ENCODE measurements around the gene RPL18. TPM values are rescaled to one million over a fixed set of nuclear protein-coding genes. Genes with fewer than 3 reads are reported as not detected.

Gene RPL18
- polyA plus RNA-seq, 4 donors = 2,041 to 3,184 (median 2,596) TPM

GRCh38 chr19:48616041-48616436 lies 2.9 kb downstream of the RPL18 start:
- Histone ChIP-seq H3K9me3 (ENCODE audit: control insufficient read depth in 2 of 2, insufficient read depth in 1 of 2, low read depth in 1 of 2, low read length in 1 of 2) (no peaks in the 10 kb centered on the region), H3K36me3 (ENCODE audit: control insufficient read depth in 3 of 3, insufficient read depth in 2 of 3, low read depth in 1 of 3, low read length in 3 of 3) (peaks cover 2 to 60% (median 16%) of the 10 kb centered on the region in 3 donors), H3K27ac (ENCODE audit: low read depth in 1 of 3, low read length in 2 of 3) (peak overlapping the region; percentile 90 to 97 (median 95)), H3K27me3 (ENCODE audit: control insufficient read depth in 3 of 3, insufficient read depth in 3 of 3, low read length in 3 of 3) (no peaks in the 10 kb centered on the region), H3K4me1 (ENCODE audit: control insufficient read depth in 3 of 3, insufficient read depth in 2 of 3, low read depth in 1 of 3, low read length in 2 of 3) (peaks cover 0 to 47% (median 5%) of the 10 kb centered on the region in 3 donors), H3K4me3 (ENCODE audit: low read depth in 1 of 3, low read length in 3 of 3) (no peak overlapping the region)
- 55 to 80% (median 59%) methylated on average over 16 of the region's 16 CpGs for WGBS, 3 donors
- DNase-seq (no peak), FAIRE-seq (no peak)

- no peaks in the 10 kb centered on the region for H3K9me3 ChIP-seq (ENCODE audit: control insufficient read depth in 2 of 2, insufficient read depth in 1 of 2, low read depth in 1 of 2, low read length in 1 of 2)
- no peaks in the 10 kb centered on the region for H3K27me3 ChIP-seq (ENCODE audit: control insufficient read depth in 3 of 3, insufficient read depth in 3 of 3, low read length in 3 of 3)
- H3K27ac ChIP-seq (ENCODE audit: low read depth in 1 of 3, low read length in 2 of 3) = peak overlapping the region; percentile 90 to 97 (median 95)
- DNase-seq (no peak), FAIRE-seq (no peak)
- peaks cover 0 to 47% (median 5%) of the 10 kb centered on the region in 3 donors for H3K4me1 ChIP-seq (ENCODE audit: control insufficient read depth in 3 of 3, insufficient read depth in 2 of 3, low read depth in 1 of 3, low read length in 2 of 3)
- H3K36me3 ChIP-seq (ENCODE audit: control insufficient read depth in 3 of 3, insufficient read depth in 2 of 3, low read depth in 1 of 3, low read length in 3 of 3) = peaks cover 2 to 64% (median 16%) of the 10 kb centered on the region in 3 donors
- peak overlapping the region in 1 of 3 donors; percentile 65 for H3K4me3 ChIP-seq (ENCODE audit: low read depth in 1 of 3, low read length in 3 of 3)
- WGBS, 3 donors = 38 to 62% (median 57%) methylated on average over 19 of the region's 19 CpGs
Observed at GRCh38 chr19:48615231-48616040, 3.5 kb downstream of the RPL18 start.

GRCh38 chr19:48614436-48615230 lies 4.3 kb downstream of the RPL18 start, which contains the start of gene FAM83E:
FAM83E (minus strand) TSS chr19:48615076; CDS start chr19:48613372, 1,704 bp downstream.
- FAIRE-seq (no peak), DNase-seq (peak; percentile 98 to 99)
- Histone ChIP-seq H3K27ac (ENCODE audit: low read depth in 1 of 3, low read length in 2 of 3) (peak within 1 kb of the TSS; percentile 95 to 97 (median 96)), H3K36me3 (ENCODE audit: control insufficient read depth in 3 of 3, insufficient read depth in 2 of 3, low read depth in 1 of 3, low read length in 3 of 3) (peaks cover 2 to 70% (median 16%) of the 10 kb centered on the region in 3 donors), H3K9me3 (ENCODE audit: control insufficient read depth in 2 of 2, insufficient read depth in 1 of 2, low read depth in 1 of 2, low read length in 1 of 2) (no peaks in the 10 kb centered on the region), H3K4me3 (ENCODE audit: low read depth in 1 of 3, low read length in 3 of 3) (peak within 1 kb of the TSS; percentile 17 to 68 (median 65)), H3K27me3 (ENCODE audit: control insufficient read depth in 3 of 3, insufficient read depth in 3 of 3, low read length in 3 of 3) (no peaks in the 10 kb centered on the region), H3K4me1 (ENCODE audit: control insufficient read depth in 3 of 3, insufficient read depth in 2 of 3, low read depth in 1 of 3, low read length in 2 of 3) (peaks cover 0 to 46% (median 5%) of the 10 kb centered on the region in 3 donors)
- WGBS, 3 donors = 10 to 45% (median 30%) methylated on average over 28 to 31 of the region's 31 CpGs

GRCh38 chr19:48613852-48614435 lies 5.0 kb downstream of the RPL18 start:
- DNase-seq = peak in 1 of 2 donors; percentile 36
- no peaks in the 10 kb centered on the region for H3K27me3 ChIP-seq (ENCODE audit: control insufficient read depth in 3 of 3, insufficient read depth in 3 of 3, low read length in 3 of 3)
- H3K27ac ChIP-seq (ENCODE audit: low read depth in 1 of 3, low read length in 2 of 3) = peak overlapping the region; percentile 95 to 97 (median 96)
- no peaks in the 10 kb centered on the region for H3K9me3 ChIP-seq (ENCODE audit: control insufficient read depth in 2 of 2, insufficient read depth in 1 of 2, low read depth in 1 of 2, low read length in 1 of 2)
- 7 to 50% (median 32%) methylated on average over 13 of the region's 13 CpGs for WGBS, 3 donors
- H3K4me1 ChIP-seq (ENCODE audit: control insufficient read depth in 3 of 3, insufficient read depth in 2 of 3, low read depth in 1 of 3, low read length in 2 of 3) = peaks cover 0 to 44% (median 5%) of the 10 kb centered on the region in 3 donors
- no peak for FAIRE-seq
- peak overlapping the region; percentile 17 to 68 (median 65) for H3K4me3 ChIP-seq (ENCODE audit: low read depth in 1 of 3, low read length in 3 of 3)
- peaks cover 2 to 76% (median 16%) of the 10 kb centered on the region in 3 donors for H3K36me3 ChIP-seq (ENCODE audit: control insufficient read depth in 3 of 3, insufficient read depth in 2 of 3, low read depth in 1 of 3, low read length in 3 of 3)

GRCh38 chr19:48613024-48613851 lies 5.7 kb downstream of the RPL18 start:
- no peaks in the 10 kb centered on the region for H3K9me3 ChIP-seq (ENCODE audit: control insufficient read depth in 2 of 2, insufficient read depth in 1 of 2, low read depth in 1 of 2, low read length in 1 of 2)
- H3K4me1 ChIP-seq (ENCODE audit: control insufficient read depth in 3 of 3, insufficient read depth in 2 of 3, low read depth in 1 of 3, low read length in 2 of 3) = peaks cover 0 to 44% (median 5%) of the 10 kb centered on the region in 3 donors
- peak overlapping the region; percentile 12 to 68 (median 65) for H3K4me3 ChIP-seq (ENCODE audit: low read depth in 1 of 3, low read length in 3 of 3)
- DNase-seq (peak; percentile 31 to 80), FAIRE-seq (no peak)
- H3K36me3 ChIP-seq (ENCODE audit: control insufficient read depth in 3 of 3, insufficient read depth in 2 of 3, low read depth in 1 of 3, low read length in 3 of 3) = peaks cover 2 to 76% (median 16%) of the 10 kb centered on the region in 3 donors
- WGBS, 3 donors = 14 to 66% (median 48%) methylated on average over 30 to 39 of the region's 39 CpGs
- peak overlapping the region; percentile 95 to 97 (median 96) for H3K27ac ChIP-seq (ENCODE audit: low read depth in 1 of 3, low read length in 2 of 3)
- H3K27me3 ChIP-seq (ENCODE audit: control insufficient read depth in 3 of 3, insufficient read depth in 3 of 3, low read length in 3 of 3) = no peaks in the 10 kb centered on the region

- DNase-seq = no peak
- H3K4me1 ChIP-seq (ENCODE audit: control insufficient read depth in 3 of 3, insufficient read depth in 2 of 3, low read depth in 1 of 3, low read length in 2 of 3) = peaks cover 0 to 33% (median 0%) of the 10 kb centered on the region in 3 donors
- H3K36me3 ChIP-seq (ENCODE audit: control insufficient read depth in 3 of 3, insufficient read depth in 2 of 3, low read depth in 1 of 3, low read length in 3 of 3) = peaks cover 2 to 76% (median 14%) of the 10 kb centered on the region in 3 donors
- no peak overlapping the region for H3K4me3 ChIP-seq (ENCODE audit: low read depth in 1 of 3, low read length in 3 of 3)
- no peaks in the 10 kb centered on the region for H3K27me3 ChIP-seq (ENCODE audit: control insufficient read depth in 3 of 3, insufficient read depth in 3 of 3, low read length in 3 of 3)
- no peak overlapping the region for H3K27ac ChIP-seq (ENCODE audit: low read depth in 1 of 3, low read length in 2 of 3)
- no peak for FAIRE-seq
- H3K9me3 ChIP-seq (ENCODE audit: control insufficient read depth in 2 of 2, insufficient read depth in 1 of 2, low read depth in 1 of 2, low read length in 1 of 2) = no peaks in the 10 kb centered on the region
- WGBS, 3 donors = 86 to 89% (median 89%) methylated on average over 14 of the region's 14 CpGs
Observed at GRCh38 chr19:48611872-48612271, 7.1 kb downstream of the RPL18 start.

- Histone ChIP-seq H3K4me1 (ENCODE audit: control insufficient read depth in 3 of 3, insufficient read depth in 2 of 3, low read depth in 1 of 3, low read length in 2 of 3) (peaks cover 0 to 15% (median 0%) of the 10 kb centered on the region in 3 donors), H3K27ac (ENCODE audit: low read depth in 1 of 3, low read length in 2 of 3) (no peak overlapping the region), H3K4me3 (ENCODE audit: low read depth in 1 of 3, low read length in 3 of 3) (no peak overlapping the region), H3K36me3 (ENCODE audit: control insufficient read depth in 3 of 3, insufficient read depth in 2 of 3, low read depth in 1 of 3, low read length in 3 of 3) (peaks cover 0 to 71% (median 2%) of the 10 kb centered on the region in 3 donors), H3K27me3 (ENCODE audit: control insufficient read depth in 3 of 3, insufficient read depth in 3 of 3, low read length in 3 of 3) (no peaks in the 10 kb centered on the region), H3K9me3 (ENCODE audit: control insufficient read depth in 2 of 2, insufficient read depth in 1 of 2, low read depth in 1 of 2, low read length in 1 of 2) (no peaks in the 10 kb centered on the region)
- DNase-seq (no peak), FAIRE-seq (no peak)
- 91 to 94% (median 94%) methylated on average over 20 of the region's 20 CpGs for WGBS, 3 donors
Observed at GRCh38 chr19:48609571-48610108, 9.3 kb downstream of the RPL18 start.

Data from small intestine (tissue), 7 donors.